HEK293 (cell line): Measurements from ENCODE around the gene ST6GALNAC6.
A peak's percentile ranks its signal among the peaks of the same experiment; 100 is the strongest.

Experiments
- EGR2 ChIP-seq: fragments of 450-650 bp; formaldehyde crosslinking; IDR thresholded peaks from 2 replicates; pipeline ENCODE4 v1.5.1; 2016; ENCODE audit warnings: low read depth, missing biosample characterization, missing genetic modification characterization
- PRDM6 ChIP-seq: fragments of 450-650 bp; formaldehyde crosslinking; IDR thresholded peaks from 2 replicates; pipeline ENCODE4 v1.5.1; 2017; ENCODE audit warnings: missing biosample characterization, missing genetic modification characterization
- SP3 ChIP-seq: fragments of 450-650 bp; formaldehyde crosslinking; IDR thresholded peaks from 2 replicates; pipeline ENCODE4 v1.5.1; 2016; ENCODE audit warnings: missing biosample characterization, missing genetic modification characterization
- SP7 ChIP-seq: fragments of 450-650 bp; formaldehyde crosslinking; IDR thresholded peaks from 2 replicates; pipeline ENCODE4 v1.5.1; 2016; ENCODE audit warnings: missing biosample characterization, missing genetic modification characterization
- YY2 ChIP-seq: fragments of 450-650 bp; formaldehyde crosslinking; IDR thresholded peaks from 2 replicates; pipeline ENCODE4 v1.5.1; 2016; ENCODE audit warnings: missing biosample characterization, missing genetic modification characterization
- ZBTB11 ChIP-seq: fragments of 450-650 bp; formaldehyde crosslinking; conservative IDR thresholded peaks from 2 replicates; pipeline ENCODE4 v1.5.1; 2016; ENCODE audit warnings: low read depth, missing biosample characterization, missing genetic modification characterization
- ZFP69B ChIP-seq: fragments of 450-650 bp; formaldehyde crosslinking; IDR thresholded peaks from 2 replicates; pipeline ENCODE4 v1.5.1; 2016; ENCODE audit warnings: missing biosample characterization, missing genetic modification characterization
- ZNF10 ChIP-seq: fragments of 450-650 bp; formaldehyde crosslinking; IDR thresholded peaks from 2 replicates; pipeline ENCODE4 v1.5.1; 2017; ENCODE audit warnings: missing biosample characterization, missing genetic modification characterization
- ZNF169 ChIP-seq: fragments of 450-650 bp; formaldehyde crosslinking; IDR thresholded peaks from 2 replicates; pipeline ENCODE4 v1.5.1; 2016; ENCODE audit warnings: missing biosample characterization, missing genetic modification characterization
- ZNF223 ChIP-seq: fragments of 450-650 bp; formaldehyde crosslinking; IDR thresholded peaks from 2 replicates; pipeline ENCODE4 v1.5.1; 2016; ENCODE audit warnings: missing biosample characterization, missing genetic modification characterization
- ZNF26 ChIP-seq: fragments of 450-650 bp; formaldehyde crosslinking; IDR thresholded peaks from 2 replicates; pipeline ENCODE4 v1.5.1; 2016; ENCODE audit warnings: missing biosample characterization, missing genetic modification characterization
- ZNF266 ChIP-seq: fragments of 450-650 bp; formaldehyde crosslinking; IDR thresholded peaks from 2 replicates; pipeline ENCODE4 v1.5.1; 2016; ENCODE audit warnings: missing biosample characterization, missing genetic modification characterization, low read depth
- ZNF391 ChIP-seq: fragments of 450-650 bp; formaldehyde crosslinking; IDR thresholded peaks from 2 replicates; pipeline ENCODE4 v1.5.1; 2016; ENCODE audit warnings: low read depth, missing biosample characterization, missing genetic modification characterization, borderline replicate concordance
- ZNF501 ChIP-seq: fragments of 450-650 bp; formaldehyde crosslinking; IDR thresholded peaks from 2 replicates; pipeline ENCODE4 v1.5.1; 2016; ENCODE audit warnings: missing biosample characterization, missing genetic modification characterization
- ZNF518A ChIP-seq: fragments of 450-650 bp; formaldehyde crosslinking; conservative IDR thresholded peaks from 2 replicates; pipeline ENCODE4 v1.5.1; 2016; ENCODE audit warnings: low read depth, missing biosample characterization, missing genetic modification characterization
- ZNF530 ChIP-seq: fragments of 450-650 bp; formaldehyde crosslinking; IDR thresholded peaks from 2 replicates; pipeline ENCODE4 v1.5.1; 2016; ENCODE audit warnings: low read depth, missing biosample characterization, missing genetic modification characterization
- ZNF555 ChIP-seq: fragments of 450-650 bp; formaldehyde crosslinking; conservative IDR thresholded peaks from 2 replicates; pipeline ENCODE4 v1.5.1; 2017; ENCODE audit warnings: missing biosample characterization, mild to moderate bottlenecking, missing genetic modification characterization, inconsistent platforms
- ZNF610 ChIP-seq: fragments of 450-650 bp; formaldehyde crosslinking; IDR thresholded peaks from 2 replicates; pipeline ENCODE4 v1.5.1; 2016; ENCODE audit warnings: missing biosample characterization, missing genetic modification characterization, borderline replicate concordance
- ZNF704 ChIP-seq: fragments of 450-650 bp; formaldehyde crosslinking; IDR thresholded peaks from 2 replicates; pipeline ENCODE4 v1.5.1; 2016; ENCODE audit warnings: missing biosample characterization, missing genetic modification characterization
- ZNF785 ChIP-seq: fragments of 450-650 bp; formaldehyde crosslinking; IDR thresholded peaks from 2 replicates; pipeline ENCODE4 v1.5.1; 2016; ENCODE audit warnings: missing biosample characterization, missing genetic modification characterization
- ZSCAN16 ChIP-seq: fragments of 450-650 bp; formaldehyde crosslinking; IDR thresholded peaks from 2 replicates; pipeline ENCODE4 v1.5.1; 2016; ENCODE audit warnings: missing biosample characterization, missing genetic modification characterization
- ZSCAN30 ChIP-seq: fragments of 450-650 bp; IDR thresholded peaks from 2 replicates; pipeline ENCODE4 v1.5.1; 2018; ENCODE audit warnings: missing biosample characterization, mild to moderate bottlenecking, missing genetic modification characterization, moderate library complexity
- ZSCAN5A ChIP-seq: fragments of 450-650 bp; formaldehyde crosslinking; IDR thresholded peaks from 2 replicates; pipeline ENCODE4 v1.5.1; 2016; ENCODE audit warnings: missing biosample characterization, missing genetic modification characterization

The ST6GALNAC6 gene

GRCh38 chr9:127931092-127931881 lies 31.9 kb upstream of the ST6GALNAC6 start (continued):
- no peak for TF ChIP-seq ZNF555 (tag by site-specific recombination)
- TF ChIP-seq ZFP69B, result no peak; the same call in none of the 2 replicates
- TF ChIP-seq PRDM6 (tag by site-specific recombination), result no peak
- peak; percentile 29; the same call in 1 of the 2 replicates for TF ChIP-seq ZBTB11
- TF ChIP-seq ZNF223, result no peak
- no peak for TF ChIP-seq YY2 (tag by site-specific recombination)
- no peak for TF ChIP-seq ZNF785 (tag by site-specific recombination)
- no peak for TF ChIP-seq SP3 (tag by site-specific recombination)
- TF ChIP-seq ZNF610, result no peak
- TF ChIP-seq ZNF26, result no peak
- peak; percentile 76 for TF ChIP-seq SP7 (tag by site-specific recombination)
- no peak for TF ChIP-seq ZNF530 (tag by site-specific recombination)
- TF ChIP-seq ZNF501 (tag by site-specific recombination), result no peak
- TF ChIP-seq ZNF266 (tag by site-specific recombination), result no peak
- TF ChIP-seq ZSCAN30, result no peak
- no peak for TF ChIP-seq ZSCAN16
- peak; percentile 43; the same call in 1 of the 2 replicates for TF ChIP-seq ZNF391
- no peak for TF ChIP-seq ZNF518A
- TF ChIP-seq ZNF169 (tag by site-specific recombination), result no peak
- TF ChIP-seq ZSCAN5A (tag by site-specific recombination), result no peak; the same call in 1 of the 2 replicates
- no peak for TF ChIP-seq ZNF704 (tag by site-specific recombination)
- no peak for TF ChIP-seq EGR2 (tag by site-specific recombination)
- TF ChIP-seq ZNF10 (tag by site-specific recombination), result peak; percentile 58; the same call in 1 of the 2 replicates
